ENCODE data around the gene CRELD2.

Gene CRELD2

GRCh38 chr22:49914256-49914655 lies 4.2 kb upstream of the CRELD2 start:
- no peak for TF ChIP-seq CTCF (IDR thresholded peaks at IDR 0.05; ENCODE audit: low read depth, low read length)
- DNase-seq (ENCODE audit: low read depth in 2 of 2): no peak
- no peak overlapping the region for H3K4me3 ChIP-seq (replicated peaks in 1 of 2; ENCODE audit: low read depth in 2 of 2, low read length in 2 of 2)

DNA sequence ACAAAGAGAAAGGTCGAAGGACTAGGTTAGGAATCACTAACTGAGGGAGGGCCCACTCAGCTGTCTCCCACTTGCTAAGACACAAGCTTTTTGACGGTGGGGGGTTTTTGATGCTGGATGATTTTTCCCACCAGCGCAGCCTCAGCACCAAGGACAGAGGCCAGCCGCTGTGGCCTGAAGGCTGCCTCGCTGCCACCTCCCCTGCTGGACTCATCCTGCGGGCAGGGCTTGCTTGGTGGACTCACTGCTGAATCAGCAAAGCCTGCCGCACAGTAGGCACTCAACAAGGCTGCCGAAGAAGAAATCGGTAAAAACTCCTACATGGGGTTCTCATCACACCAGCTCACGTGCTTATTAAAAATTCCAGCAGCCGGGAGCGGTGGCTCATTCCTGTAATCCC lies 2.8 kb upstream of the CRELD2 start:
- TF ChIP-seq CTCF (IDR thresholded peaks at IDR 0.05; ENCODE audit: low read depth, low read length): no peak
- H3K4me3 ChIP-seq (replicated peaks in 1 of 2; ENCODE audit: low read depth in 2 of 2, low read length in 2 of 2): no peak overlapping the region
- DNase-seq (ENCODE audit: low read depth in 2 of 2): no peak

GRCh38 chr22:49916831-49917230 lies 1.6 kb upstream of the CRELD2 start:
- no peak for DNase-seq (ENCODE audit: low read depth in 2 of 2)
- no peak for TF ChIP-seq CTCF (IDR thresholded peaks at IDR 0.05; ENCODE audit: low read depth, low read length)
- H3K4me3 ChIP-seq (replicated peaks in 1 of 2; ENCODE audit: low read depth in 2 of 2, low read length in 2 of 2): no peak overlapping the region

DNA sequence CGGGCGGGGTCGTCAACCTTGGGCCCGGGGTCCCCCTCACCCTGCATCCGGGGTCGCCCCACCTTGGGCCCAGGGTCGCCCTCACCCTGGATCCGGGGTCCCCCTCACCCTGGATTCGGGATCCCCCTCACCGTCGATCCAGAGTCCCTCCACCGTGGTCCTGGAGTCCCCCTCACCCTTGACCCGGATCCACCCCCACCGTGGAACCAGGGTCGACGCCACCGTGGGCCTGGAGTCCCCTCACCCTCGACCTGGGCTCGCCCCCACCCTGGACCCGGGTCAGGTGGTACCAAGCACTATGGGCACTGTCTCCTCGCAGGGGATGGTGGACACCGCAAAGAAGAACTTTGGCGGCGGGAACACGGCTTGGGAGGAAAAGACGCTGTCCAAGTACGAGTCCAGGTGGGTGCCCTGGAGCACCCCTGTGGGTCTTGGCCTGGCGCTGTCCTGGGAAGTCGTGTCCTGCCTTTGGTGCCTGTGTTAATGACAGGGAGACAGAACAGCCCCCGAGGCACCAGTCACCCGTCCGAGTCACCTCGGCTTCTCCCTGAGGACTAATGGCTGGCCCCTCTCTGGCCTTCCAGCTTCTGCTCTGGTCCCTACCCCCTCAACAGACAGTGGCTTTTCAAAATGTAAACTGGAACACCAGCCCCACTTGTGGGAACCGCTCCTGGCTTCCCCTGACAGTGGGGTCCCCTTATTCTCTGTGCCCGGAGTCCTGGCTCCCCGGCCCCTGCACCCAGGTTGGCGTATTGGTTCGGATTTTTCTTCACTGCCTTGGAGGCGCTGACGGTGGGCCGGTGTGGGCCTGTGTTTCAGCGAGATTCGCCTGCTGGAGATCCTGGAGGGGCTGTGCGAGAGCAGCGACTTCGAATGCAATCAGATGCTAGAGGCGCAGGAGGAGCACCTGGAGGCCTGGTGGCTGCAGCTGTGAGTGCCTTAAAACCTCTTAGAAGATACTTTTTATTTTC lies 762 bp downstream of the CRELD2 start:
- peak overlapping the region; percentile 74 to 83 for H3K4me3 ChIP-seq (replicated peaks in 1 of 2; ENCODE audit: low read depth in 2 of 2, low read length in 2 of 2)
- no peak for DNase-seq (ENCODE audit: low read depth in 2 of 2)
- TF ChIP-seq CTCF (IDR thresholded peaks at IDR 0.05; ENCODE audit: low read depth, low read length): no peak

DNA sequence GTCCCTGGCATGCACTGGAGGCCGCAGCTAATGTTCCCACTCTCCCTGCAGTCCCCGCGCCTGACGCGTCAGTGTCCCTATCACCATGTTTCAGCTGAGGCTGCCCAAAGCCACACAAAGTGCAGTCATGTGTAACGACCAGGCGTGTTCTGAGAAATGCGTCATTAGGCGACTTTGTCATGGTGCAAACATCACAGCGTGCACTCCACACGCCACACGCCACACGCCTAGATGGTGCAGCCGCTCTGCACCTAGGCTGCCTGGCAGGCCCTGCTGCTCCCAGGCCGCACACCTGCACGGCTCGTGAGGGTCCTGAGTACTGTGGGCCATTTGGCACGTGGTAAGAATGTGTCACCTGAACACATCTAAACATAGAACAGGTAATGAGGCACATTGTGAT lies 2.4 kb downstream of the CRELD2 start:
- no peak overlapping the region for H3K4me3 ChIP-seq (replicated peaks in 1 of 2; ENCODE audit: low read depth in 2 of 2, low read length in 2 of 2)
- DNase-seq (ENCODE audit: low read depth in 2 of 2): no peak
- no peak for TF ChIP-seq CTCF (IDR thresholded peaks at IDR 0.05; ENCODE audit: low read depth, low read length)

GRCh38 chr22:49921508-49922278 lies 3.3 kb downstream of the CRELD2 start:
- H3K4me3 ChIP-seq (replicated peaks in 1 of 2; ENCODE audit: low read depth in 2 of 2, low read length in 2 of 2): no peak overlapping the region
- no peak for TF ChIP-seq CTCF (IDR thresholded peaks at IDR 0.05; ENCODE audit: low read depth, low read length)
- no peak for DNase-seq (ENCODE audit: low read depth in 2 of 2)
